GM10266 (cell line): Measurements from ENCODE around the gene LTA.

Source experiments
- DNase-seq: peaks from one replicate; pipeline ENCODE4 v3.0.0; 2012; ENCODE audit errors: extremely low spot score
- TF ChIP-seq, protein P1 (sequence below): IDR thresholded peaks from 2 replicates; pipeline ENCODE4 v1.5.1; 2012; ENCODE audit warnings: mild to moderate bottlenecking, low read depth; ENCODE audit not compliant: control insufficient read depth, insufficient read depth; ENCODE audit errors: missing control alignments

LTA gene, protein sequence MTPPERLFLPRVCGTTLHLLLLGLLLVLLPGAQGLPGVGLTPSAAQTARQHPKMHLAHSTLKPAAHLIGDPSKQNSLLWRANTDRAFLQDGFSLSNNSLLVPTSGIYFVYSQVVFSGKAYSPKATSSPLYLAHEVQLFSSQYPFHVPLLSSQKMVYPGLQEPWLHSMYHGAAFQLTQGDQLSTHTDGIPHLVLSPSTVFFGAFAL

GRCh38 chr6:31572041-31572911, at the start of gene LTA:
Gene LTA, plus strand, starts transcription at chr6:31572289. Its CDS starts 454 bp downstream, at chr6:31572743.
- TF ChIP-seq, protein P1, sequence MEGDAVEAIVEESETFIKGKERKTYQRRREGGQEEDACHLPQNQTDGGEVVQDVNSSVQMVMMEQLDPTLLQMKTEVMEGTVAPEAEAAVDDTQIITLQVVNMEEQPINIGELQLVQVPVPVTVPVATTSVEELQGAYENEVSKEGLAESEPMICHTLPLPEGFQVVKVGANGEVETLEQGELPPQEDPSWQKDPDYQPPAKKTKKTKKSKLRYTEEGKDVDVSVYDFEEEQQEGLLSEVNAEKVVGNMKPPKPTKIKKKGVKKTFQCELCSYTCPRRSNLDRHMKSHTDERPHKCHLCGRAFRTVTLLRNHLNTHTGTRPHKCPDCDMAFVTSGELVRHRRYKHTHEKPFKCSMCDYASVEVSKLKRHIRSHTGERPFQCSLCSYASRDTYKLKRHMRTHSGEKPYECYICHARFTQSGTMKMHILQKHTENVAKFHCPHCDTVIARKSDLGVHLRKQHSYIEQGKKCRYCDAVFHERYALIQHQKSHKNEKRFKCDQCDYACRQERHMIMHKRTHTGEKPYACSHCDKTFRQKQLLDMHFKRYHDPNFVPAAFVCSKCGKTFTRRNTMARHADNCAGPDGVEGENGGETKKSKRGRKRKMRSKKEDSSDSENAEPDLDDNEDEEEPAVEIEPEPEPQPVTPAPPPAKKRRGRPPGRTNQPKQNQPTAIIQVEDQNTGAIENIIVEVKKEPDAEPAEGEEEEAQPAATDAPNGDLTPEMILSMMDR, result no peak
- DNase-seq, result no peak

- TF ChIP-seq, protein P1, result no peak
- DNase-seq, result no peak
These were observed 46.5 kb upstream of the LTA start for GRCh38 chr6:31525553-31525931.

DNA sequence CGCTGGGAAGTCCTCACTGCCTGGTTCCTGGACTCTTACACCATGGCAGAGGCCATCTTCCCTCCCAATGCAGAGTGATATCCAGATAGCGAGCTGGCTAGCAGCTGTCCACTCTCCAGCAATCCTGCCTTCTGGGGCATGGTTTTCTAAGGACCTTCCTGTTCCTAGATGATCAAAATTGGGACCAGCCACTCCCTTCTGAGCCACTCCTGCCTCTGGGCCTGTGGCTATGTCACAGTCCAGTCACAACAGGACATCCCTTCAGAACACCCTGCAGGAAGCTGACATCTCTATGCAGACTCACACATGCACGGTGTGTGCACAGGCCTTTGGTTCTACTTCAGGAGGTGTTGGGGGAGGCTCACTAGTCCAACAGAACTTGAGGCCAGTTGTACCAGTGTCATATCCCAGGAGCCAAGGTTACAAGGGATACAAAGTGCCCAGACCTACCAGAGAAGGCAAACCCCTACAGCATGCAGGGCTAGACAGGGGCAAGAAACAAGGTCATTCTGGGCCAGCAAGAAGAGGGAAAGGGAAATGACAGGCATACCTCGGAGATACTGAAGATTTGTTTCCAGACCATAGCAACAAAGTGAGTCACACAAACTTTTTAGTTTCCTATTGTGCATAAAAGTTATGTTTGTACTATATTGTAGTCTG, 46.0 kb upstream of the LTA start:
- TF ChIP-seq, protein P1, result no peak
- no peak for DNase-seq

DNA sequence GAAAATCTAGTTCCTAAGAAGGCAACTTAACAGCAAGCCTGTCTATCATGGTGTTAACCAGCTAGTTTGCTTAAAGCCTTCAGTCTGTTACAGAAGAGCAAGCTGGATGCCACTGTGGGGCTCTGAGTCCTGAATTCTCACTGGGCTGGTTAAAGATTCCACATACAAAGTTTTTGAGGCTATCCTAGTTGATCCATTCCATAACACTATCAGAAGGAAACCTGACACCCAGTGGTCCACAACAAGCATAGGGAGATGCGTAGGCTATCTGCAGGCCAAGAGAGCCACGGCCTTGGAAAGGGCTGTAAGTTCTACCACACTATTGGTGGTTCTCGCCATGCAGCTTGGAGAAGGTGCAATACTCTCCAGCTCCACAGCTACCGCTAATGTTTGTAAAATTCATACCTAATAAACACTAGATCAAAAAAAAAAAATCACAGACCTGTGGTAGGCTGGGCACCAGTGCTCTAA, 43.7 kb upstream of the LTA start:
- TF ChIP-seq, protein P1, result no peak
- no peak for DNase-seq

GRCh38 chr6:31528821-31529328, 43.2 kb upstream of the LTA start, which contains the start of gene MCCD1:
Gene MCCD1, plus strand, starts transcription at chr6:31528962. Its CDS starts 53 bp downstream, at chr6:31529015.
- TF ChIP-seq, protein P1, result no peak
- DNase-seq, result no peak

- TF ChIP-seq, protein P1, result no peak
- DNase-seq, result no peak
These were observed 42.5 kb upstream of the LTA start for GRCh38 chr6:31529329-31530150.
